ENCODE results near the gene ADCY6. TPM values are rescaled to one million over a fixed set of nuclear protein-coding genes. Genes with fewer than 3 reads are reported as not detected.

The ADCY6 gene
- total and polyA plus RNA-seq, 2 of the 4 experiments (the other 2 are of a cell fraction), result 18.5 to 34.4 TPM

DNA sequence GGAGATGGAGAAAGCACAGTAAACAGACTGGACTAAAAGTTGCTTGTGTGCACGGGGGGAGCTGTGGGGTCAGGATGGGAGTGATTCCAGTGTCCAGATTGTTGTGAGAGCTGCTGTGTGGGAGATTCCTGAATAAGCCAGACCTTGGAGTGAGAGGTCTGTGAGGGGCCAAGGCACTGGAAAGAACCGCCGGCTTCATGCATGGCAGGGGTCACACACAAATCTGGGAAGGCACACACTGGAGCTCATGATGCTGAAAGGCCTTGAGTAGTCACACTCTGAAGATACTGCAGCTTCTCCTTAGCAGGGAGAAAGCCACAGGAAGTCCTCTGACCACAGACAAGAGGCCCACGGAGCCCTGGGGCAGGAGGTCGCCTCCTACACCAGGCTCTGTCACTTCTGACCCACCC is 23.1 kb downstream of the ADCY6 start:
- H3K18ac ChIP-seq (ENCODE audit: low read depth, low read length), result no peak overlapping the region
- H2AK5ac ChIP-seq (ENCODE audit: low read depth, low read length), result peak overlapping the region; percentile 4; the same call in 1 of the 2 replicates
- WGBS, 2 experiments (ENCODE audit: extremely low coverage in 2 of 2, insufficient read length in 1 of 2), result 74% methylated on average over 3 of the region's 5 CpGs; no CpG with 5 or more reads in 1 of the 2 experiments
- H3K23ac ChIP-seq (ENCODE audit: low read depth, low read length), result no peak overlapping the region
- no peak overlapping the region for H4K91ac ChIP-seq (ENCODE audit: insufficient read depth, low read depth, low read length)
- no peak overlapping the region for H3K4me2 ChIP-seq (ENCODE audit: low read depth, low read length)
- ChIA-PET POLR2A (ENCODE audit: unreplicated experiment) (no interaction called here), CTCF (no interaction called here)
- no peak overlapping the region for H2BK5ac ChIP-seq (ENCODE audit: low read depth, low read length, poor library complexity, severe bottlenecking)
- H3K9me3 ChIP-seq (ENCODE audit: control insufficient read depth, insufficient read depth, low read length), result no peaks in the 10 kb centered on the region
- peaks cover 7% of the 10 kb centered on the region; the same call in 1 of the 2 replicates for H3K4me1 ChIP-seq (ENCODE audit: control insufficient read depth, insufficient read depth, low read length)
- no peak for TF ChIP-seq POLR2A (IDR thresholded peaks at IDR 0.05; ENCODE audit: low read depth, low read length)
- H2BK20ac ChIP-seq (ENCODE audit: low read depth, low read length), result no peak overlapping the region
- no peaks in the 10 kb centered on the region for H3K27me3 ChIP-seq (ENCODE audit: control insufficient read depth, insufficient read depth, low read length)
- H2BK120ac ChIP-seq (ENCODE audit: low read depth, low read length), result no peak overlapping the region
- no peak overlapping the region for H4K5ac ChIP-seq (ENCODE audit: low read depth, low read length)
- ATAC-seq (ENCODE audit: low read depth) (peak; percentile 56), DNase-seq (peak; percentile 45)
- H3K9me1 ChIP-seq (ENCODE audit: insufficient read depth, low read length), result peaks cover 21% of the 10 kb centered on the region
- no peak overlapping the region for H2BK15ac ChIP-seq (ENCODE audit: low read depth, low read length)
- dilution Hi-C loops (cut with HindIII; ENCODE audit: low sequenced_read_pairs, unreplicated experiment), result no loop called here
- peak overlapping the region; percentile 5 for H2AK9ac ChIP-seq (replicated peaks; ENCODE audit: low read depth, low read length, poor library complexity)
- no peak overlapping the region for H2AFZ ChIP-seq (replicated peaks; ENCODE audit: low read length, poor library complexity)
- no peak overlapping the region for H3K27ac ChIP-seq (ENCODE audit: insufficient read depth, low read length)
- no peak overlapping the region for H3K9ac ChIP-seq (ENCODE audit: low read depth, low read length)
- intact Hi-C loops (cut with micrococcal nuclease), result no loop called here
- peaks cover 0 to 8% of the 10 kb centered on the region in 2 experiments; a peak in 1 of 4 replicates for H3K79me1 ChIP-seq (ENCODE audit: low read depth in 1 of 2, low read length in 2 of 2)
- in situ Hi-C loops (cut with MboI; ENCODE audit: low sequenced_read_pairs), result no loop called here
- H3K4ac ChIP-seq (ENCODE audit: low read depth, low read length), result 0 out of 2 replicates have a peak overlapping the region, but pooled peaks have one; percentile 29
- H4K20me1 ChIP-seq (ENCODE audit: insufficient read depth, low read length), result peaks cover 11% of the 10 kb centered on the region; the same call in 1 of the 2 replicates
- H4K8ac ChIP-seq (ENCODE audit: low read depth in 2 of 2, low read length in 2 of 2), result no peak overlapping the region
- peaks cover 37% of the 10 kb centered on the region for H3K36me3 ChIP-seq (ENCODE audit: control insufficient read depth, insufficient read depth, low read length)
- H3K4me3 ChIP-seq (ENCODE audit: insufficient read depth, low read depth, low read length), result no peak overlapping the region
- no peak overlapping the region for H3K56ac ChIP-seq (ENCODE audit: extremely low read depth, insufficient read depth, low read length)
- BruUV-seq (replicated peaks), result no TSS peak
- H3K14ac ChIP-seq (replicated peaks; ENCODE audit: low read depth, low read length), result peak overlapping the region; percentile 52; the same call in 1 of the 2 replicates

Data from IMR-90 (cell line).